Calu3 (cell line): ENCODE data around the gene SAMD4B. TPM values are rescaled to one million over a fixed set of nuclear protein-coding genes. Genes with fewer than 3 reads are reported as not detected.

ENCODE experiments used
- BruUV-seq: library from RNA; stranded (reverse); fragments of 400-500 nt; replicated peaks from 2 replicates; lab custom pipeline; 2021; lab: Mats Ljungman, UMichigan
- CTCF ChIA-PET: fragments of 300-600 bp; sonication (Branson Sonifier 250); formaldehyde crosslinking; loops from one replicate; lab custom pipeline; 2022; ENCODE audit warnings: antibody characterized with exemption; lab: Charles Lee
- DNase-seq: peaks from one replicate; pipeline ENCODE4 v3.0.0; 2022
- H3K27ac Mint-ChIP-seq: one replicate; pipeline ENCODE4 v1.8.0; 2022; ENCODE audit warnings: mixed read lengths; ENCODE audit not compliant: unreplicated experiment
- H3K27me3 Mint-ChIP-seq: one replicate; pipeline ENCODE4 v1.8.0; 2022; ENCODE audit warnings: mixed read lengths; ENCODE audit not compliant: unreplicated experiment
- H3K36me3 Mint-ChIP-seq: one replicate; pipeline ENCODE4 v1.8.0; 2022; ENCODE audit warnings: mild to moderate bottlenecking, moderate library complexity, mixed read lengths; ENCODE audit not compliant: insufficient read depth, unreplicated experiment
- H3K4me1 Mint-ChIP-seq: one replicate; pipeline ENCODE4 v1.8.0; 2022; ENCODE audit warnings: mild to moderate bottlenecking, low read depth, mixed read lengths; ENCODE audit not compliant: unreplicated experiment
- H3K4me3 Mint-ChIP-seq: one replicate; pipeline ENCODE4 v1.8.0; 2022; ENCODE audit warnings: mild to moderate bottlenecking, low read depth, moderate library complexity, mixed read lengths; ENCODE audit not compliant: unreplicated experiment
- H3K9me3 Mint-ChIP-seq: one replicate; pipeline ENCODE4 v1.8.0; 2022; ENCODE audit warnings: low read depth, mixed read lengths; ENCODE audit not compliant: unreplicated experiment
- CTCF ChIP-seq: fragments of 200-600 bp; IDR thresholded peaks from one replicate; pipeline ENCODE4 v1.8.0; 2022; ENCODE audit warnings: antibody characterized with exemption; ENCODE audit not compliant: unreplicated experiment
- intact Hi-C: fragments of 100-400 bp; cut with micrococcal nuclease; formaldehyde crosslinking; loops from one replicate; pipeline ENCODE4 v1.10.0; 2022; ENCODE audit not compliant: unreplicated experiment
- total RNA-seq: library from RNA; stranded (reverse); gene quantifications from 2 replicates; pipeline ENCODE4 v1.2.3, GENCODE V29; 2022

SAMD4B gene
- total RNA-seq, 1 experiment from 2014 or later: 214 TPM

- no TSS peak for BruUV-seq
- no peak overlapping the region for H3K4me3 Mint-ChIP-seq
- CTCF ChIA-PET: interaction anchor here (0.6 kb wide), 1 partner anchor 23 kb away, joined by 3 read pairs; no protein-coding TSS in a partner anchor
- TF ChIP-seq CTCF: no peak
- no peaks in the 10 kb centered on the region for H3K27me3 Mint-ChIP-seq
- H3K36me3 Mint-ChIP-seq: peaks cover 60% of the 10 kb centered on the region
- intact Hi-C loops: no loop called here
- no peak for DNase-seq
- H3K9me3 Mint-ChIP-seq: no peaks in the 10 kb centered on the region
- peaks cover 18% of the 10 kb centered on the region for H3K4me1 Mint-ChIP-seq
- H3K27ac Mint-ChIP-seq: no peak overlapping the region
These were observed 74.2 kb downstream of the SAMD4B start for GRCh38 chr19:39416152-39417120.

- intact Hi-C loops: no loop called here
- no peak for DNase-seq
- CTCF ChIA-PET: interaction anchor here (1.2 kb wide), 1 partner anchor 10 kb away, joined by 3 read pairs; no protein-coding TSS in a partner anchor
- Mint-ChIP-seq H3K27me3 (no peaks in the 10 kb centered on the region), H3K4me1 (peaks cover 11% of the 10 kb centered on the region), H3K36me3 (peaks cover 56% of the 10 kb centered on the region), H3K27ac (no peak overlapping the region), H3K9me3 (no peaks in the 10 kb centered on the region), H3K4me3 (no peak overlapping the region)
- BruUV-seq: no TSS peak
- no peak for TF ChIP-seq CTCF
These were observed 75.4 kb downstream of the SAMD4B start for GRCh38 chr19:39417463-39418181.

GRCh38 chr19:39419003-39419402, 76.8 kb downstream of the SAMD4B start:
- Mint-ChIP-seq H3K9me3 (no peaks in the 10 kb centered on the region), H3K4me3 (no peak overlapping the region), H3K27ac (no peak overlapping the region), H3K4me1 (peaks cover 7% of the 10 kb centered on the region), H3K36me3 (peaks cover 48% of the 10 kb centered on the region), H3K27me3 (no peaks in the 10 kb centered on the region)
- CTCF ChIA-PET: no interaction called here
- no peak for TF ChIP-seq CTCF
- intact Hi-C loops: no loop called here
- BruUV-seq: no TSS peak
- DNase-seq: no peak

GRCh38 chr19:39420769-39421168, 78.5 kb downstream of the SAMD4B start:
- TF ChIP-seq CTCF: no peak
- no TSS peak for BruUV-seq
- H3K4me3 Mint-ChIP-seq: no peak overlapping the region
- H3K27ac Mint-ChIP-seq: no peak overlapping the region
- intact Hi-C loops: no loop called here
- H3K4me1 Mint-ChIP-seq: no peaks in the 10 kb centered on the region
- CTCF ChIA-PET: no interaction called here
- DNase-seq: no peak
- H3K9me3 Mint-ChIP-seq: no peaks in the 10 kb centered on the region
- H3K36me3 Mint-ChIP-seq: peaks cover 54% of the 10 kb centered on the region
- no peaks in the 10 kb centered on the region for H3K27me3 Mint-ChIP-seq
